Stimulated activated CD4-positive, alpha-beta T cell treated with anti-CD3 and anti-CD28 coated beads, Interleukin-4, amount 100 ng/mL, for 48 hours (primary cell): ENCODE results near the gene IGFBP5.
A peak's percentile ranks its signal among the peaks of the same experiment; 100 is the strongest.

Source experiments
- DNase-seq, 2 donors: peaks; one replicate each; pipeline ENCODE4 v3.0.0-alpha.2; 2020; ENCODE audit warnings: low read depth in 2 of 2

The IGFBP5 gene

DNA sequence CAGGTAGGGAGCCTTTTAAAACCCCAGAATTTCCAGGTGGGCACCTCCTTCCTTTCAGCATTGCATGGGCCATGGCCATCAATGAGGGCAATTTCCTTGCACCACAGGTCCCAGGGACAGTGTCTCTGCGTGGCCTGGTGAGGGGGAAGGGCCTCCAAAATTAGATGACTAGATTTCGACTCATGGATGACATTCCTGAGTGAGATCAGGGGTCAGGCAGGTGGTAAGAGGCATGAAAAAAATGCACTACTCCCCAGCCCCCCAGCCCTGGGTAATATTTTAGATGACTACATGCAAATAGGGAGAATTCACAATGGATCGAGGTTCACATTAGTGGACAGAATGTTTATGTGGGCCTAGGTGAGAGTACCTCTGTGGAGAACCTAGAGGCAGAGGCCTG lies 19.0 kb upstream of the IGFBP5 start:
- no peak for DNase-seq

DNA sequence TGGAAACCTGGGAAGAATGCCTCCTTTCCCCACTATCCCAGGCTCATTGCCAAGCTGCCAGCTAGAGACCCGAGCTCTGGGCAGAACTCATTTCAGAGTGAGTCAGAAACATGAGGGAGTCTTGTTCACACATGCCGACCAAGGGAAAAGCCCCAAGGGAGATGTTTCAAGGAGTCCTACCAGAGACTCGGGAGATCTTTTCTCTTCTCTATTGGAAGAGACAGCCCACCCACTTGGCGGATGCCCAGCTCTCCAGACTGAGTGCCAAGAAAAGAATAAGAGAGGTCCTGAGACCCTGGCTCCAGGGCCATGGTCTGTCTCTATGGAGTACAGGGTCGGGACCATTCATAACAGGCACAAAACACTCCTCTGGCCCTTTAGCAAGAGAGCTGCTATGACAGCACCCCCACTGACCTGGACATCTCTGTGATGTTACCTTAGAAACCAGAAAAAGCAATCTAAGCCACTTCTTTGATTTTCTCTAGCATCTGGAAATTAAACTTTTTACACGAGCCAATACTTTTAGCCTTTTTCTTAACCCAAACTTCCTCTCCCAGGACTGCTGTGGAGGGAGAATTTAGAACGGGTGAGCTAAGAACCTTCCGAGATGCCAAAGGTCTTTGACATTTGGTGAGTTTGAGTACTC lies 18.5 kb upstream of the IGFBP5 start:
- no peak for DNase-seq

DNA sequence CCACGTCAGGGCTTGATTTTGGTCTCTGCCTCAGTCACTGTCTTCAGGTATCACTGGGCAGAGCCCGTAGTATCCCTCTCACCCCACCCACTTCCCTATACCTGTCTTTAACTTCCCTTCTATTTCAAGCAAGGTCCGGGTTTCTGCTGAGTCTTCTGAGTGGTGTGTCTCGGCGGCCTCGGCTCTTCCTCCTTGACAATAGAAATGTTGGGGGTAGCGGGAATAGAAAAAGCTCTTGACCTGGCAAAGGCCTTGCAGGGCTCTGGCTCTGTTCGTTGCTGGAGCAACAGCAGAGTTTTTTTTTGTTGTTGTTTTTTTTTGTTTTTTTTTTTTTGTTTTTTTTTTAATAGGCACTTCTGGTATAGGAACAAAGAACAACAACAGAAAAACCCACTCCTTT lies 16.0 kb upstream of the IGFBP5 start:
- DNase-seq, result no peak

DNA sequence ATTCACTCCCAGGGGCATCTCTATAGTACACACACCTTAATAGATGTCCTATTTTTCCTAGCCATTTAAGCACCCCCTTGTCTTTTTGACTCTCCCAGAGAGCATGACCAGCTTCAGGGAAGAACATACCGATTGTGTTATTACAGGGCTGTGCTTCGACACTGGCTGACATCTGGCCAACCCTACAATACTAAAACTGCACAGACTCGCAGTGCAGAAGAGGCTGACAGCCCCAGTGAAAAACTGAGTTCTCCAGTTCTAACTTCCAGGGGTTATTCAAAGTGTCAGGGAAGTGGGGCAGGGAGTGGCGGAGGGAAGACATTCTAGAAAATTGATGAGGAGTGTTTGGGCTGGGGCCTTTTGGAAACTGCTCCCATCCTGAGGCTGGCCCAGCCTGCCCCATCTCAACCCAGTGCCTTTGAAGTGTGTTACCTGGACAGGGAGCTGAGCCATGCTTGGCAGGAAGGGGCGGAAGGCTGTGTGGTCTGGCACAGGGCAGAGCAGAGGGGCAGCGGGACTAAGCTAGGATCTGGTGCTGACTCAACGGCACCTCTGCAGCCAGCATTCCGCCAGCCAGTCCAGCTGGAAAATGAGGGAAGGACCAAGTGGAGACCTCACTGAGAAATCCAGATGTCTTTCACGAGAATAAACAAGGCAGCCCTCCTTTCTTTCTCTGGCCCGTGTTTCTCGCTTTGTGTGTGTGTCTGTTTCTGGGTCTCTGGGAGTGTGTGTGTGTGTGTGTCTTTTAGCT lies 15.4 kb upstream of the IGFBP5 start:
- no peak for DNase-seq

DNA sequence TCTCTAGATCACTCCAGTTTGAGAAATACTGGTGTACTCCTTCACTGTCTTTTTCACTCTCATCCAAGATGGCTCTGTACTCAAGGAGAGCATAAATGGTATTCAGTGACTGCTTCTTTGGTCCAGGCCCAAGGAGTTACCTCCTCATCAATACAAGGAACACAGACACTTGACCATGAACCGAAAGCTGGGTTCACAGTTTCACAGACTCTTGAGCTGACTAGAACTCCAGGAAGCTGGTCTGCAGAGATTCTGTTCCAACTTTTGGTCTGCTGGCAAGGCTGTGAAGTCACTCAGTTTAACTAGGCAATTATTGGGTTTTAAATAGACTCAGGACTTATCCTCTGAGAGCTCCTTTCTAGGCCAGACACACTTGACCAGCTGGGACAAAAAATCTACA lies 7.4 kb upstream of the IGFBP5 start:
- DNase-seq, result no peak

DNA sequence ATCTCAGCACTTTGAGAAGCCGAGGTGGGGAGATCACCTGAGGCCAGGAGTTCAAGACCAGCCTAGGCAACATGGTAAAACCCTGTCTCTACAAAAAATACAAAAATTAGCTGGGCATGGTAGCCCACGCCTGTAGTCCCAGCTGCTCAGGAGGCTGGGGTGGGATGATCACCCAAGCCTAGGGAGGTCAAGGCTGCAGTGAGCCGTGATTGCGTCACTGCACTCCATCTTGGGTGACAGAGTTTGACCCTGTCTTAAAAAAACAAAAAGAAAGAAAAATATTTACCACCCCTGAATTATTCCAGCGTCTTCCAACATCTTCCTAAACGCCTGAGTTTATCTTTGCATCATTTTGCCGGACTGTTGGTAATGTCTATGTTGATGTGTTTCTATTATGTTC lies 6.2 kb upstream of the IGFBP5 start:
- DNase-seq, result no peak

DNA sequence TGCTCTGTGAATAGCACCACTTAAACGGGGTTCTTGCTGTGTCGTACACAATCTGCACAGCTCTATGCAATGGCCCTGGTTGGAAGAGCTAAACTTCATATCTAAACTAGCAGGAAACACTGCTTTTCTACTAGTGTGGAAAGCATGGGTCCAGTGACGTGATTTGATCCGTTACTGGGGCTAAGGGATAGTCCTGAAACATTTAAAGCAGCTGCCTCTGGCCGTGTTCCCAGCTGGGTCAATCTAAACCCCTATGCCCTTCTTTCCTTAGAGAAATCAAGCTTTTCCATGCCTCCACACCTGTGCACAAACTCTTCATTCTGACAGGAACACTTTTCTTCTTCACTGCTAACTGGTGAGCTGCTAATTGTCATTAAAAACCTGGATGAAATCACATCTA lies 5.4 kb upstream of the IGFBP5 start:
- DNase-seq, result no peak

DNA sequence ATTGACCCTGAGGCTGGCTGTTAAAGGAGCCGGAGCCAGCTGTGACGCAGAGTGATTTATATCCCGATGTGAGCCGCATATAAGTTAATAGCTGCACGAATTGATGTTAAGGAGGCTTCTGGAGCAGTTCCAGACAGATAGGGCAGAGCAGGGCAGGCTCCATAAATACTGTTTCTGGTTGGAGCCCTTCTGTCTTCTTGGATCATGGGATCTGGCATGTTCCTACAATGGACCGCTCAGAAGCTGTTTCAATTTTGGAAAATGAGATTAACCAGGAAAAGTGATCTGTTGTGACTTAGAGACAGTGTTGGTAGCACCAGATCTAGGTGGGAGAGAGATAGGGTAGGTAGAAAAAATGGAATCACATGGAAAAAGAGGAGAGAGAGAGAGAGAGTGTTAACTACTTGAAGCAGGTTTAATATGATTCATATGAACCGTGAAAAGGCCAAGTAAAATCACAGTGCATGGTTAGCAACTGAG lies 4.8 kb upstream of the IGFBP5 start:
- DNase-seq, result no peak

DNA sequence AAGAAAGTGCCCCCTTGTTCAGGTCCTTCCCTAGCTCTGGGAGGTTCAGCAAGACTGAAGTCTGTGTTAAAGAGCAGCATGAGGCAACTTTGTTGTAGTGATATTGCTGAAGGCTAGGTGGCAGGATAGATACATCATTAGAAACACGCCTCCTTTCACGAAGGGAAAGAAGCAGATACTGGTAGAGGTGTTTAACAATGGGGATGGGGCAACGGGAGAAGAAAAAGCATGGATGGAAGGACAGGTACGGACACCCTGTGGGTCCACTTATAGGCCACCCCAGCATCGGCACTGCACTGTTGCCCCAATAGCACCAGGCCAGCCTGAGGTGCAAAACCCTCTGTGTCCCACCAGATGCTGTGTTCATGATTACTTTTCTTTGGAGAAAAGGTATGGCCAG lies 3.5 kb upstream of the IGFBP5 start:
- DNase-seq, result no peak

DNA sequence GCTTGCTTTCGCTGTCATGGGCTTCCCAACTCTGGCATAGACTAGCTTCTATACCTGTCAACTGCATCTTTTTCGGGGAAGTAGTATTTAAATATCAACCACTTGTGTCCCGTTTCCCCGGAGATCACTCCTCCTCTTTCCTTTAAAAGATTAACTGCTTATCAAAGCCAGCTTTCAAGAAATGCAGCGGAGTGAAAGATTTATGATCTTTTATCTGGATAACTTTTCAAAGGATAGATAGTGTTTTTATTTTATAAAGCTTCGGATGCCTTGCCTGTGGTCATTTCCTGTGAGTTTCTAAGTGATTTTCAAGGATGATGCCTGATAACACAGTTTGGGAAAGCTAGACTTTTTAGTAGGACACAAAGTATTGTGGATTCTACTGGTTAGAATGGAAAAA lies 2.9 kb upstream of the IGFBP5 start:
- DNase-seq, result no peak

DNA sequence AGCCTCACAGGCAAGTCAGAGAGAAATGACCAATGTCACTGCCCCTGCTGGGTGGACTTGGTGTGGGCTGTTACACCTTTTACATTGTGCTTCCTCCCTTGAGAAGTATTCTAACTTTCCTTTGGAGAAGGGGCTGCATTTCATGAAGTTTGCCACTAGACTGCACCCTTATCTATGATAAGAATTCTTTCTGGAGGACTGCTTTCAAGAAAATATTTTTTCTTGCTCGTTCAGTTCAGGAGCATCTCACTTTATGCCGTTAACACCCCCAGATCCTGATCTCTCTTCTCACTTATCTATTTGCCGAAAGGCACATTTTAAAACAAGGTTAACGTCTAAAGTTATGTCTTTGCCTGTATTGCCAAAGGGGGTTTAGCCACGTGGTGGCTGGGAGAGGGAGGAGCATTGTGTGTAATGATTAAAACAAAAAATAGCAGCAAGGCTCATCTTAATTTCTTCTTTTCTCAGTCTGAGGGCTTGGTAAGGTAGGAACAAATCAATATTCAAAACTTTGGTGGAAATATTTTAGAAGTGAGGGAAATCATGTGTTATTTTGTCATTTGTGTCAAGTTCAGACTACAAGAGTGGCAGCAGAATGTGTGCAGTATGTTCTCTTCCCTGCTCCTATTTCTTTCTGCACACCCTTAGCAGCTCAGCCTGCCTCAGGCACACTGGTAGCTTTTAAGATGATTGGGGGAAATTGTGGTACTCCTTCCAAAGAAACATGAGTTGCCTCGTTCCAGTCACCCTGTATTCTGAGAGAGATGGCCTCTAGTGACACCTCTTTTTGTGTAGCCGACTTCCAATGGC lies 1.6 kb upstream of the IGFBP5 start:
- DNase-seq, result no peak

DNA sequence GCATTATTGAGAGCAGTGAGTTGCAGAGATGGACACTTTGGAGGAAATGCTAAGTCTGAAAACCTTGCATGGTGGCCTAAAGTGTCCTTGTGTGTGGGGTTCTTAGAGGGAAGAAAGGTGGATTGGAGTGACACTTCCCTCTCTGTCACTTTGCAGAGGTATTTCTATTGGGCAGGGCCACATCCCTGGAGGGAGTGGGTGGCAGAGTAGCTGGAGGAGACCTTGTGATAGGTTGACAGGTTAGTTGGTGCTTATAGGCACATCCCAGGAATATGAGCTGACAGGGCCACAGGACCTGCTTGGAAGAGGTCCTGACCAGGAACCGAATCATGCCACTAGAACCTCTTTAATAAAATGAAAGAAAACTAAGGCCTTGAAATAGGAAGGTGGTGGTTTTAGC lies 972 bp upstream of the IGFBP5 start:
- DNase-seq, result no peak

DNA sequence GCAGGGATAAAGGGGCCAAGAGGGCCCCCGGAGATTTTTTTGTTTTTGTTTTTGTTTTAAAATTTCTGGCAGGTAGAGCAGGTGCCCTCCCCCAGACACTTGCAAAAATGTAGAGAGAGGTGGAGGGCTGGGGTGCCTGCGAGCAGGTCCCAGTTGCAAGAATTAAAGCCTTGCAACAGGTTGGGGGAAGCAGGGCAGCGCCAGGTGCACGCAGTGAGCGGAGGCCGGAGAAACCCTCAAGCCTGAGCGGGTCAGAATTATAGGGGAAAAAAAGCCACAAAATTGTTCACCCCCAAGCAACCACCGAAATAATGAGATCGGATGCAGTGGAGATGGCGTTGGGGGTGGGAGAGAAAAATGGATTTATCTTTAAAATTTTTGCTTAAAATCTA lies 527 bp downstream of the IGFBP5 start:
- DNase-seq, result no peak

DNA sequence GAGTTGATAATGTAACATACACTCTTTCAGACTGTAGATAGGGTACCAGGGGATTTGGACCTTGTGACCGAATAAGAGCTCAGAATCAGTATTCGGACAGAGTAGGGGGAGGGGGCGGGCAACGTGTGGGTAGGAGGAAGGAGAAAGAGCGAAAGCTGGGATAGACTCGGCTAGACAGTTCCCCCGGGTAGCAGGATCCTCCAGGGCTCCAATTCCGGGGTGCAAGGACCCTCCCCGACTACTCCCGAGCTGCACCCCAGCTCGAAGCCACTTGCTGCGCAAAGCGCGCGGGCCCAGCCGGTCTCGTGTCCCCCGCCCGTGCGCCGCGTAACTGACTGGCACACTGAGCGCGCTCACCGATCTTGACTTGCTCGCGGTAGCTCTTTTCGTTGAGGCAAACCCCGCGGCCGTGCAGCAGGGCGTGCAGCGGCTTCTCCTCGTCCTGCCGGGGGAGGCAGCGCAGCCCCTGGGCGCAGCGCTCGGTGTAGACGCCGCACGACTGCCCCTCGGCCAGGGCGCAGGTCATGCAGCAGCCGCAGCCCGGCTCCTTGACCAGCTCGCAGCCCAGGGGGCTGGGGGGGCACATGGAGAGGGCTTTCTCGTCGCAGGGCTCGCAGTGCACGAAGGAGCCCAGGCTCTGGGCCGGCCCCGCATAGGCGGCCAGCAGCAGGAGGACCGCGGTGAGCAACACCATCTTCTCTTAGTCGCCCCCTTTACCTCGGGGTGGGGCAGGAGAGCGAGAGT lies 1.1 kb downstream of the IGFBP5 start:
- peak in 1 of 2 donors; percentile 39 for DNase-seq

DNA sequence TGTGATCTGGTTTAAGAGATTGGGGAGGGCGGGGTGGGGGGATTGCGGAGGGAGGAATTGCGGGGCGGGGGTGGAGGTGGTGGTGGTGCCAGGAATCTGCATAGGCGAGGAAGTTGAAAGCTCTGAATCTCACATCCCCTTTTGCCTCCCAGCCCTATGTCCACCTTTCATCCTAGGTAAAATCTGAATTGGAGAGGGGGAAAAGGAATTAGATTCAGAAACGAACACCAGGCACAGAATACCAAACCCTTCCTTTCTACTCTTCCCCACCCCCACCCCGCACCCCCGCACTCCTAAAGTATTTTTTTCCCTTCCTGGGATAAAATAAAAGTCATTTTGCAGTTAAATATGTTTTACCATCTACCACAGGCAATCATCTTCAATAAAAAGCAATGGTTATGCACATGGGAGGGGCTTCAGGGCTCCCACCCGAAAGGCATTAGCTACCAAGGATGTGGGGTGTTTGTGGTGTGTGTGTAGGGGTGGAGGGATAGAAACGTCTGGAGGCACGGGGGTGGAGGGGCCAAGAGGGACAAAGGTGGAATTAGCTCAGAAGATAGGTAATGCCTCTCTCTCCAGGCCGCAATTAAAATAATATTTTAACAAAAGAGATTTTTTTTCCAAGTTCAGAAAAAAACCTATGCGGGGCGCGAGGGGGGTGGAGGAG lies 1.8 kb downstream of the IGFBP5 start:
- no peak for DNase-seq

DNA sequence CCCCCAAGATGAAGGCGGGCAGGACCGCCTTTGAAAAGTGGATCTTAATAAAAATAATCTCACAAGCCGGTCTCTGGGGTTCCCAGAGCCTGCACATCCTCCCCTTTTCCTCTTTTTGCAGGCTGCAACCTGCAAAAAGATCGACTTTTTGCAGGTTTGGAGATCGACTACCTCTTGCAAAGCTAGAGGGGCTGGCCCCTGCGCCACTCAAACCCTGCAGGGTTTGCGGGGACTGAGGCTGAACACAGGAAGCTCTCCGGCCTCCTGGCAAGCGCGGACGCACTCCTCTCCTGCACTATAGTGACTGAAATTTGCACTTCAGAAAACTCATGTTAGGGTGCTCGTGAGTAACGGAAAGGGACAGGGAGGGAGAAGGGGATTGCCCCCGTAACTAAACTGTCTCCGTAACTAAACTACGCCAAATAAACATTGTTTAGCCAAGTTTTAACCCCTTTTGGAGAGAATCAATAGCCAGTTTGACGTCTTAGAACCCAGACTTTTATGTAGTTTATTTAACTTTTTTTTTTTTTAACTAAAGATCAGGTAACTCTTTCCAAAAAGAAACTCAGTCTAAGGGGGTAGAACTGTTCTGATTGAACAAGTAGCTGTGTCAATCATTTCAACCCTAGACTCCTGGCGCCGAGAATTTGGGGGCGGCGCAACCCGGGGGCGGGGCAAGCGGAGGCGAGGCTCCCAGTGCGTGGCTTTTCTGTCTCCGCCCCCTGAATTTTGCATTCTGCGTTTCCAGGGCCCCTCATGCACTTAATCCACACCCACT lies 2.5 kb downstream of the IGFBP5 start:
- DNase-seq, result peak; percentile 44 to 50

DNA sequence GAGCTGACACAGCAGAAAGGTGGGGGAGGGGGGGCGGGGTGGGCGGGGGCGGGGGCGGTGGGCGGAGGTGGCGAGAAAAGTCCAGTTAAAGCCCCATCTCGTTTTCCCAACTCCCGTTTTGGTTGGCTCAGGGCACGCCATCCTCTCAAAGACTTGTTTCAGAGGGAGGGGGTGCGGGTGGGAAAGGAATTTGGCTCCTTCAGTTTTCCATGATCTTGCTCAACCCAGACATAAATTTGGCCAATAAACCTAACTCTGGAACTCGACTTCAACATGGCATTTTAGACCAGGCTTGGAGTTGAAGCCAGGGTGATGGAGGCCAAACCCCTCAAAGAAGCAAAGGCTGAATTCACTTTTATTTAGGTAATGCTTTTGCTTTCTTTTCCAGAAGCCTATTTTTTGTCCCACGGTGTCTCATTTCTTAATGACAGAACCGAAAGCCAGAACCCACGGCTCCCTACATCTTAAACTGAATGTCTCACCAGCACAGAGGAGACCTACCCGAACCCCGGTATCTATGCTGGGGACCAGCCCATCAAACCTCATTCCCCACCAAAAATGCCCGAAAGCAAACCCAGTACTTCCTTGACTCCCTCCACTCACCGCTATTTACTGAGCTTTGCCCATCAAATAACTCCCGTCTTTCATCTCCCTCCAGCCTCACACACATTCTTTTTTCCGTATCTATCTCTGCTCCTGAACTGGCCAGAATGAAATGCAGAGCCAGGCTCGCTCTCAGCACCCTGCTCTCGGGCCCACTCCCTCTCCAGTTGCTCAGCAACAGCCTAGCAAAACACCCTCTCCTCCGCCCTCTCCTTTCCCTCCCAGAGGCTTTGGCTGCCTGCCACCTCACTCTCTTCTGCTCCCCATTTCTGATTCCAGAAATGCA lies 4.3 kb downstream of the IGFBP5 start:
- DNase-seq, result no peak

DNA sequence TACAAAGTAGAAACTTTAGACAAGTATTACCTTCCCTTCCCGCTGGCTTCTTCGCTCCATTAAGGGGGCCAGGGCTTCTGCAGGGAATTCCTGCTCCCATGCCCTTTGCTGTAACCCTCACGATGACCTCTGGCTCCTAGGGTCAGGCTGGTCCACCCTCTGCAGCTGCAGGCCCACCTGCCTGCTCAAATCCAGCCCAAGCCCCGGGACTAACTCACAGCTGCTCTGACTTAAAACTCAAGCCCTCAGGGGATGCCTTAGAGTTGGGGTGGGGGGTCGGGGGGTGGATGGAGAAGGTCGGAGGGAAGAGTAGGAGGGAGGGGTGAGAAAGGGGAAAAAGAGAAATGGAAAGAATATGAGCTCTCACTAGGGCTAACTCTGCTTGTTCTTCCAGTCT lies 4.9 kb downstream of the IGFBP5 start:
- DNase-seq, result no peak

DNA sequence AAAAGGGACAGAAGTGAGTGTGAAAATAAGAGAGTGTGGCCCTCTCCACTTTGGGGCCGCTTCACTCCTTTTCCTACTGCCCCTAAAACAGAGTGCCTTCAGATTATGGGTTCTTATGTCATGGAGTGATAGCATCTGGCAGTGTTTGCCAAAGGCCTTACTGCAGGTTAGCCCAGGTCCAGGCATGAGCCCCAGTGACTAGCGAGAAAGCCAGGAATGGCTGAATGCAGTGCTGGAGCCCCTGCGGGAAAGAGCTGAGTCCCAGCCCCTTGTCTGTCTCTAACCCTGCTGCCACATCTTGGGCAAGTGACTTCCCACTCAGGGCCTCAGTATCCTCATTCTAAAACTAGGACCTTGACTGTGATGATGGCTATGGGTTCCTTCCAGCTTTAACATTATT lies 6.0 kb downstream of the IGFBP5 start:
- no peak for DNase-seq
